ENCODE measurements around the gene ZNRF3.
"Not testable (repeated sequence)": the region's sequence is repeated elsewhere in the genome, so short reads cannot be mapped to it uniquely, and the experiment has no call there.

Gene ZNRF3

DNA sequence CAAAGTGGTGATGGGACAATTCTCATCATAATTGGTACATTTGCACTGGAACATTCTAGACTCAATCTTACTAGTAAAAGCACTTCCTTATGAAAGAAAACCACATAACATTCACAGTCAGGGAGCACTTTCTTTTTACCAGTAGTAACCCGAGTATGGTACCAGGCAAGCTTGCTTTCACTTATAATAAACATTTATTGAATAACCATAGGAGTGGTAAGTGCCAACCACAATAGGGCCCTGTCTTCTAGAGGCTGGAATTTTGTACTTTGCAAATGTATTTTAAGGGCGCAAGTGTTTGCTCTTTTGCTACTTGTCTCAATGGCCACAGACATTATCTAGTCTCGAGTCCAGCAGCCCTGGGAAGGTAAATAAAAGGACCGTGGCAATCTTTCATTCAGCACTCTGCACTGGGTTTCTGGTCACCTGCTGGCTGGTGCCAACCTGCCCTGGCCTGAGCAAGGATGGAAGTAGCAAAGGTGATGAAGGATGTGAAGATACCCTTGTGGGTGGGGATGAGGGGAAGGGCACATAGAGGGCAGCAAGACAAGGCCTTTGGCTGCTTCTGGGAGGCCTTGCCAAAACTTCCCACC is 154.1 kb downstream of the ZNRF3 start:
- no peak for DNase-seq (ENCODE audit: low spot score)

DNA sequence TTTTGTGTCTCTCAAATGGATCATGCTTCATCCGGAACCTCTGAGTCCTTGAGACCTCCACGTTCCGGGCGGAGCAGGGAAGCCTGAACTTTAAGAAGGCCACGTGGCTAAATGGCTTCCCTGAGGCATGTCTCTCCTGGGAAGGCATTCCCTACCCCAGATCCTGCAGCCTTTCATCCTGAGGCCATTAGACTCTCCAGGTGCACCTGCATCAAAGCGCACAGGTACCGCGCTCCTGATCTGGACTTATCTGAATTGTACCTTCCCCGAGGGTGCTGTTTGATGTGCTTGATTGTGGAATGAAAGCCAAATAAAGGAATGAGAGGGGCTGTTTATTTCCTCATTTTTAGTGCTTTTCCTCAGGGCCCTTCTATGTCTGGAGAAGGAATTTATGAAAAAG is 155.8 kb downstream of the ZNRF3 start:
- DNase-seq (ENCODE audit: low spot score), result no peak

DNA sequence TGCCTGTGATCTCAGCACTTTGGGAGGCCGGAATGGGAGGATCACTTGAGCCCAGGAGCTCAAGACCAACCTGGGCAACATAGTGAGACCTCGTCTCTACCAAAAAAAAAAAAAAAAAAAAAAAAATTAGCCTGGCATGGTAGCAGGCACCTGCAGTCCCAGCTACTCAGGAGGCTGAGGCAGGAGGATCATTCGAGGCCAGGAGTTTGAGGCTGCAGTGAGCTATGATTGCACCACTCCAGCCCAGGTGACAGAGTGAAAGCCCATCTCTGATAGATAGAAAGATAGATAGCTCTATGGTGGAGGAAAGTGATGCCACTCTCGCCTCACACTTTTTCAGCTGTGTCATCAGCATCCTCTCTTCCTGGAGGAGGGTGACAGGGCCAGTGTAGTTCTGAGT is 156.3 kb downstream of the ZNRF3 start:
- DNase-seq (ENCODE audit: low spot score), result not testable (repeated sequence)

DNA sequence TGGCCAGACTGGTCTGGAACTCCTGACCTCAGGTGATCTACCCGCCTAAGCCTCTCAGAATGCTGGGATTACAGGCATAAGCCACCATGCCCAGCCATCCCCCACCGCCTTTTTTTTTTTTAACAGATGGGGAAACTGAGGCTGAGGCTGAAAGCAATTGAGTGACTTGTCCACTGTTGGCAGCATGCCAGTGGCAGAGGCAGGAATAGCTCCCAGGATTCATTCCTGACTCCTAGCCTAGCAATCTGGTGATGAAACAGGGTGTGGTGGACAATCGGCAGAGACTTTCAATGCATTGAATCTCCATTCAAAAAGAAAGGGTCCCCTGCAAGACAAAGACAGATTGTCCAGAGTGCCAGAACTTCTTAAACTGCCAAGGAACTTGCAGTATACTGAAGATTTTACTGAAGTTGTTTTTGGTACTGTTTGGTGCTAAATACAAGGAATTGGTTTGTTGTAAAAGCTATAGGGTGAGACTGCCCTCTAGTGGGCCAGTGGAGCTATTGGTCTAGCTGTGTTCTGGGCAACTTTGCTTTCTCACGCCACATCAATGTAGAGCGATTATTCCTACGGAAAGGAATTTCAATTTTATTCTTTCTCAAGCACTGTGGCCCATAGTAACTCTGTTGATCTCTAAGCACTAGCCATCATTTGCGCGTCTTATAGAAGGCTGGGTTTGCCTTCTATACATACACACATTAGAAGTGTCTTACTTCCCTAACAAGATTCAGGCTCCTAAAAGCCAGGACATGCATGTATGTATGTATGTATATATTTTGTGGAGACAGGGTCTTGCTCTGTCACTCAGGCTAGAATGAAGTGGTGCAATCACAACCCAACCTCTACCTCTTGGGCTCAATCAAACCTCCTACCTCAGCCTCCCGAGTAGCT is 157.3 kb downstream of the ZNRF3 start:
- peak; percentile 77 for DNase-seq (ENCODE audit: low spot score)

DNA sequence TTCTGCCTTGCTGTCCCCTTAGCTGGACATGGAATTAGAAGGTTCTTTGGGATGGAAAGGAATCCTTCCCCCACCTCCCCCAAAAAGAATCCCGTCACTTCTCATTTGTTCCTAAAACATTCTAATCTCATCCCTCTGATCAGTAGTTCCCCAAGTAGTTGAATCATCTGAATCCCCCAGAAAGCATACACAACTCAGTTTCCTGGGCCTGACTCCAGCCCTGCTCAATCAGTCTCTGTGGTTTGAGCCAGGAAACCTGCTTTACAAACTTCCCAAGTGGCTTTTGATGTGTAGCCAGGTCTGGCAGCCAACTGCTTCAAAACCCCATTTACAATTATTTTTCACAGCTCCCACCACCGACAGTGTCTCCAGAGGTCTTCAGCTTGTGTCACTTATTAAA is 158.0 kb downstream of the ZNRF3 start:
- no peak for DNase-seq (ENCODE audit: low spot score)

DNA sequence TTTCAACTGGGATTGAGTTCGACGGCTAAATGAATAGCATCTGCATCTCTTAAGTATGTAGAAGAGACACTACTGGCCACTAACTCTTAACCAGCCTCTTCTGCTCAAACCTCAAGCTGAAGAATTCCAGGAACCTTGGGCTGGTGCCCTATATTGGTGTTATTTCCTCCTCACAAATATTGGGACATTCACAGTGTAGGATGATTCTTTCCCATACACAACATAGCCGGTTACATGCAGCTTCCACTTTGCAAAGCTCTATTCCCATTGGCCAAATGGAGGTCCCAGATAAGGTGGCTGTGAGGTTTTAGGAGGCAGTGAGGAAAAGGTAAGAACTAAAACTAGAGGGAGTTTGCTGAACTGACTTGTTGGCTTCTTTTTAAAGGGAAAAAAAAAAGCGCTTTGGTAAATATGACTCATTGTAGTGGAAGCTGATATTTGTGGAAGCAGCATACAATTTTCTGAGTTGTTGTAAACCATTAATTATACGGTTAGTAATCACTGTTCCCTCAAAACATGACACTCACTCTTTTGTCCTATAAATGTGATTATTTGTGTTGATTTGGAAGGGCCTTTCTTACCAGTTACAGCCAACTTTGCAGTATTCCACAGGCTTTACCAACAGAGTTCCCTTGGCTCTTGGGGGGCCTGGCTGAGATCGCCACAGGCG is 160.7 kb downstream of the ZNRF3 start:
- DNase-seq (ENCODE audit: low spot score), result no peak

DNA sequence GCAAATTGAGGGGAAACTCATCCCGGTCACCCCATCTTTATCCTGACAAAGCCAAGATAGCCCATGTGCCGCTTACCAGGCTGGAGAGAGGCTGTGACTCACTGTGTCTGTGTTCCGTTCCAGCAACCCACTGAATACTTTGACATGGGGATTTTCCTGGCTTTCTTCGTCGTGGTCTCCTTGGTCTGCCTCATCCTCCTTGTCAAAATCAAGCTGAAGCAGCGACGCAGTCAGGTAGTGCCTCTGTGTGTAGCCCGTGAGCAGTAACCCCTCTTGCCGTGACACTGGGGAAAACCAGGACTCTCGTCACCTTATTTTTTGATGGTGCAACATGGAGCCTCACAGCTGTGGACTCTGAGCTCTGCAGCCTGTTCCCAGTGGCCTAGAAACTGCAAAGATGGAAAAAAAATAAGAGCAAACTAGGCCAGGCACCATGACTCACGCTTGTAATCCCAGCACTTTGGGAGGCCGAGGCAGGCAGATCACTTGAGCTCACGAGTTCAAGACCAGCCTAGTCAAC is 161.3 kb downstream of the ZNRF3 start:
- DNase-seq (ENCODE audit: low spot score), result no peak

DNA sequence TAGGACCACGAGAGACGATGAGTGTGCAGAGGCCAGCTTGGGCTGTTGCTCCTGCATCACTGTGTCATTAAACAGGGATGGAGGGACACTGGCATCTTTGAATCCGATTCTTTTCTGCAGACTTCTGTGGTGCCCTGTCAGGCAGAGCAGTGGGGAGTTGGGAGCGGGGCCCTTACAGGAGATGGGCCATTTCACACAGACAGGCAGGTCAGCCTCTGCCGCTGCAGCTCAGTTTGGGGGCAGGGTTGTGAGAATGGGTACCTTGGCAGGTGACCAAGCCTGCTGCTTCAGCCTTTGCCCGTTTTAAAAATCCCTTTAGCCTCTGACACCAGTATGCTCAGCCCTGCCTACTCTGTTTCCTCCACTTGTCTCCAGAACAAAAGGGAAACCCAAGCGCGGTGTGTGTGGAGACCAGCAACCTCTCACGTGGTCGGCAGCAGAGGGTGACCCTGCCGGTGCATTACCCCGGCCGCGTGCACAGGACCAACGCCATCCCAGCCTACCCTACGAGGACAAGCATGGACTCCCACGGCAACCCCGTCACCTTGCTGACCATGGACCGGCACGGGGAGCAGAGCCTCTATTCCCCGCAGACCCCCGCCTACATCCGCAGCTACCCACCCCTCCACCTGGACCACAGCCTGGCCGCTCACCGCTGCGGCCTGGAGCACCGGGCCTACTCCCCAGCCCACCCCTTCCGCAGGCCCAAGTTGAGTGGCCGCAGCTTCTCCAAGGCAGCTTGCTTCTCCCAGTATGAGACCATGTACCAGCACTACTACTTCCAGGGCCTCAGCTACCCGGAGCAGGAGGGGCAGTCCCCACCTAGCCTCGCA is 165.7 kb downstream of the ZNRF3 start:
- no peak for DNase-seq (ENCODE audit: low spot score)

DNA sequence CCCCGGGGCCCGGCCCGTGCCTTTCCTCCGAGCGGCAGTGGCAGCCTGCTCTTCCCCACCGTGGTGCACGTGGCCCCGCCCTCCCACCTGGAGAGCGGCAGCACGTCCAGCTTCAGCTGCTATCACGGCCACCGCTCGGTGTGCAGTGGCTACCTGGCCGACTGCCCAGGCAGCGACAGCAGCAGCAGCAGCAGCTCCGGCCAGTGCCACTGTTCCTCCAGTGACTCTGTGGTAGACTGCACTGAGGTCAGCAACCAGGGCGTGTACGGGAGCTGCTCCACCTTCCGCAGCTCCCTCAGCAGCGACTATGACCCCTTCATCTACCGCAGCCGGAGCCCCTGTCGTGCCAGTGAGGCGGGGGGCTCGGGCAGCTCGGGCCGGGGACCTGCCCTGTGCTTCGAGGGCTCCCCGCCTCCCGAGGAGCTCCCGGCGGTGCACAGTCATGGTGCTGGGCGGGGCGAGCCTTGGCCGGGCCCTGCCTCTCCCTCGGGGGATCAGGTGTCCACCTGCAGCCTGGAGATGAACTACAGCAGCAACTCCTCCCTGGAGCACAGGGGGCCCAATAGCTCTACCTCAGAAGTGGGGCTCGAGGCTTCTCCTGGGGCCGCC is 166.4 kb downstream of the ZNRF3 start:
- no peak for DNase-seq (ENCODE audit: low spot score)

DNA sequence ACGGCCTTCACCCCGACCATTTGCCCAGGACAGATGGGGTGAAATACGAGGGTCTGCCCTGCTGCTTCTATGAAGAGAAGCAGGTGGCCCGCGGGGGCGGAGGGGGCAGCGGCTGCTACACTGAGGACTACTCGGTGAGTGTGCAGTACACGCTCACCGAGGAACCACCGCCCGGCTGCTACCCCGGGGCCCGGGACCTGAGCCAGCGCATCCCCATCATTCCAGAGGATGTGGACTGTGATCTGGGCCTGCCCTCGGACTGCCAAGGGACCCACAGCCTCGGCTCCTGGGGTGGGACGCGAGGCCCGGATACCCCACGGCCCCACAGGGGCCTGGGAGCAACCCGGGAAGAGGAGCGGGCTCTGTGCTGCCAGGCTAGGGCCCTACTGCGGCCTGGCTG is 167.1 kb downstream of the ZNRF3 start:
- no peak for DNase-seq (ENCODE audit: low spot score)

DNA sequence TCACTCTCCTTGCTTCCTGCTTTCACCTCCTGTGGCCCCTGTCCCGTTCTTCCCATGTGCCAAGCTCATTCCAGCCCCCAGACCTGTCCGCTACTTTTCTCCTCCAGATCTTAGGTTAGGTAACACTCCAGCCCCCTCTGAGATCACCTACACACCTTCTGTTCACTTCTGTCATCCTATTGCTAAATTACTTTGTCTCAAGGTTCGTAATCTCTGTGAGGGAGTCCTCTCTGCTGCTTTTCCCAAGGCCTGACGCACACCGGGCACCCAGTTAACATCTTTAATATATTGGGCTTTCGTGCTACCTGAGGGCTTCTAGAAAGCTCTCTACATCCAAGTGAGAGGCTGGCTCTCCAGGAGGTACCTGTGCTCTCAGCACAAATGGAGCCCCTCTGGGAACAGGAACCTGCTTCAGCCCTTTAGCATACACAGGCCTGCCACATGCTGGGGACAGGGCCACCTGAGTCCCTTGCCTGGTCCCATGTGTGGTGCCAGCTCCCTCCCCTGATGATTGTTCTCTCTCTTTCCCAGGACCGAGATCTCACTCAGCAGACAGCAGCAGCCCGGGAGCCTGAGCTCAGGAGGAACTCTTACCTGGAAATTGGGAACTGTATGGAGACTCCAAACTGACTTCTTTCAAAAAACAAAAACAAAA is 169.8 kb downstream of the ZNRF3 start:
- DNase-seq (ENCODE audit: low spot score), result no peak

DNA sequence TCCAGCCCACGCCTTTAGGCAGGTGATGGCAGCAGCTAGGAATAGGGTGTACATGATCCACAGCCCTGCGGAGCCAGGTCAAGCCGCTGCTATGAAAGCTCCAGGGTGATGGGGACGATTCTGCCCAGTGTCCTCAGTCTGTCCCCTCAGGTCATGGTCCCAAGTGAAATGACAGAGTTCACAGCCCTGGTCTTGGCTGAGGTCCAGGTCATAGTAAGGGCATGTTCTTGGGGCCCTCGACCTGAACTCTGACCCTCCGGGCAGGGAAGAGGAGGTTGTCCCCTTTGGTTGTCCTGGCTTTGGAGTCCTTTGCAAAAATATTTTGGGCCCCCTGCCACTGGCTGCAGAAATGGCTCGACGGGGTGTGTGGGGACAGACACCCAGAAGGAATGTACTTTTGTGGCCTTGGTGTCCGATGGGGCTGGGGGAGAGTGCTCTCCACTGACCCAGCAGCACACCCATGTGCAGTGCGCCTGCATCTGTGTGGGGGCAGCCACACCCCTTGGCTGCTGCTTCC is 170.9 kb downstream of the ZNRF3 start:
- DNase-seq (ENCODE audit: low spot score), result no peak

DNA sequence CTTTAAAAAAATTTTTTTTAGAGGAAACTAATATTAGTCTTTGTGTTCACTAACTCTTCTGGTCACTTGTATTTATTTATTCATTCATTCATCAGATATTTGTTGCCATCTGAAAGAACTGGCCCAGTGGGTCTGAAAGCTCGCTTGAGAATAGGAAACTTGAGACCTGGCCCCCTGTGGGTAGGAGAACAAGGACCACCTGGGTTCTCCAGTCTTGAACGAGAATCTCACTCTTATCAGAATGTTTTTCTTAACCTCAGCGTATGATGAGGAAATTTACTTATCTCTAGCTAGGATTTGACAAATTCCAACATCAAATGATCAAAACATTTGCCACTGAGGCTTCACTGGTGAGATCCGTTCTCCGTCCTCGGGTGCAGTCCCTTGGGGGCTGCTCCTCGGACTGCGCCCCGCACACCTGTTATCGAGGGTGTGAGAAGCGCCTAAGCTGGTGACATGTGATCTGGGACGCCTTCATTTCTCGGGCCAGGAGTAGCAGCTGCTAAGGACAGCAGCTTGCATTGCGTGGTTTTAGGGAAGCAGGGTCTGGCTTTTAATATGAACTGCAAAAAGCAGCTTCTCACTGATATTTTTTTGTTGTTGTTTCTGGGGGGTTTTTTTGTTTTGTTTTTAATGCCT is 171.9 kb downstream of the ZNRF3 start:
- DNase-seq (ENCODE audit: low spot score), result no peak

DNA sequence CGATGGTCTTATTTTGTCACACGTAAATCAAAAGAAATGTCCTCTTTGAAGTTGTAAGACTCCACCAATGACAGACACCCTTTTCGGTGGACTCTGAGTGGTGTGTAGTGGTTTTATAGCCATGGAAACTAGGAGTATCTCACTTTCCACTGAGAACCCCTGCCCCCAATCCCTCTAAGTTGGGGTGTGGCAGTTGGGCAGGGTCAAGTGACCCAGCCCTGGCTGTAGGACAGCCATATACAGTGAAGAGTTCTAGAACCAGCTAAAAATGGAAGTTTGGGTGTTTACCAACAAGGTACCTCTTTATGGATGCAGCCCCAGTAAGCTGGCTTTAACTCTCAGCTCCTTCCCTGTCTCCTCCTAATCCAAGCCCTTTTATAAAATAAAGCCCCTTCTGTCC is 173.1 kb downstream of the ZNRF3 start:
- no peak for DNase-seq (ENCODE audit: low spot score)

DNA sequence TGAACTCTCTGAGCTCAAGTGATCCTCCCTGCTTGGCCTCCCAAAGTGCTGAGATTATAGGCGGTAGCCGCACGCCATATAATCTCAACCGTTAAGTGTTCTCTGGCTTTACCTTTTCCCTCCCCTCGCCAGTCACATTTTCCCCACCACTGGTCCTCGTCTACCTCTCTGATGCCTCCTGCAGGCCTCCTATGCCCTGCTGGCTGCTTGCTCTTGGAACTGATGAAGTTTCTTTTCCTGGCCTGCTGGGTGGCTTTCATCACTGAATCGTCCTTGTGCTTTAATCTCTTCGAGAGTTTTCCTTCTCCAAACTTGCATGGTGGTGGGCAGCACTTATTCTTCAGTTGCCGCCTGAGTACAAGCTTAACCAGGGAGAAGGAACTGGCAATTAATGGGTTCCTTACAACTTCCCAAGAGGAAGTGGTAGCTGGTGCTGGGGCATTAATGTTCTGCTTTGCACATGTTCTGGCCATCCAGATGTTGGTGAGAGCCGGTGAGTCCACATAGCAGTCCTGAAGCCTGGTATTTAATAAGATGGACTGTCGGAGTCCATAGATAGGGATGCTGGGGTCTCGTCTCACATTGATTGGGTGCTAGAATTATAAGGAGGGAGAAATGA is 177.0 kb downstream of the ZNRF3 start:
- DNase-seq (ENCODE audit: low spot score), result no peak

DNA sequence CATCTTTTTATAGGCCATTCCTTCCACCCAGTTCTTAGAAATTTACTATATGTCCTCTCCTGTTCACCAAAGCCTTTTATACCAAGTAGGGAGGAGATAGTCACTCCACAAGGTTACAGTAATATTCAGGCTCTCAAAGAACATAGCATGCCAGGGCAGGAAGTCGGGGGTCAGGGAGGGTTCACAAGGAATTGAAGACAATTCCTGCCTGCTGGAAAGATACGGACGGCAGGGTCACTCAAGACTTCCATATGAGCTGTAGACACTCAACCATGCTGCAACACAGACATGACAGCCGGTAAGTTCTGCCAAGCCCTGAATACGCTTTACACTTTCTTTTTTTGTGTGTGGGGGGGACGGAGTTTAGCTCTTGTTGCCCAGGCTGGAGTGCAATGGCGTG is 177.6 kb downstream of the ZNRF3 start:
- DNase-seq (ENCODE audit: low spot score), result no peak

DNA sequence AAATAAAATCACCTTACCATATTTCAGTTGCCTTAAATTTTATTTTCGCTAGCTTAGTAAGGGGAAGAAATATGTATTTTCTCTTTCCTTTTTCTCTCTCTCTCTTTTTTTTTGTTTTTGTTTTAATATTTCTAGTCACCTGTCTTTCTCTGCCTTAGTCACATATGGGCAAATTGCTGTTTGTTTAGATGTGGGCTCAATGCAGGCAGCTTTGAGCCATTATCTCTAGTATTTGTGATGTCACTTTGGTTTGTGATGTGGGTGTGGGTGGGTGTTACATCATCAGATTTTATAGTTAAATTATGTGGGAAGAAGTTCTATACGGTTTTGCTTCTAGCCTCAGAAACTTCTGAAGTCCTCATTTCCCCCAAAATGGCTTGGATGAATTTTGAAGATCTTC is 178.4 kb downstream of the ZNRF3 start, which contains the start of gene C22orf31:
Gene C22orf31 (minus strand): TSS at position 59 of the 400 bp plus-strand sequence. CDS start 39 bp downstream, at position 20.
- no peak for DNase-seq (ENCODE audit: low spot score)

DNA sequence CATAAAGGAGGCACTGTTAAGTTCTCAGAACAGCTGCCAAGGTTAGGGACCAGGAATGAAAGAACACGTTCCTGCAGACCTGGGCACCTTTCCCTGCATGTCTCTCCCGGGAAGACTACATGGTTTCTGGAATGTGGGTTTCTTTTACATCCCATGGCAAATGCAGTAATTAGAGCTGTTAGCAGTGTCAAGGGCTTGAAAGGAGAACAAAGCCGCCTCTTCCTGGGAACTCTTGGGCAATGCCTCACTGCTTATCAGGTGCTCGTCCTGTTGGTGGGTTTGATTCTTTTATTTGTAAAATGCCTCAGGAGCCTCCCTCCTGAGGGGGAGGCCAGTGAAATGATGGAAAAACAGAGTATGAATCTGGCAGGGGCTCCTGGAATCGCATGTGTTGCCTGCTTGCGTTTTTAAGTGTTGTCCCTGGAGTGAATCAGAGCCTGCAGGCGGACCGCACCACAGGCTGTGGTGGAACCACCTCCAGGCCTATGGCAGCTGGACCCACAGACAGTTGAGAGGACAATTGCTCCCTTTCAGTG is 179.0 kb downstream of the ZNRF3 start:
- DNase-seq (ENCODE audit: low spot score), result no peak

DNA sequence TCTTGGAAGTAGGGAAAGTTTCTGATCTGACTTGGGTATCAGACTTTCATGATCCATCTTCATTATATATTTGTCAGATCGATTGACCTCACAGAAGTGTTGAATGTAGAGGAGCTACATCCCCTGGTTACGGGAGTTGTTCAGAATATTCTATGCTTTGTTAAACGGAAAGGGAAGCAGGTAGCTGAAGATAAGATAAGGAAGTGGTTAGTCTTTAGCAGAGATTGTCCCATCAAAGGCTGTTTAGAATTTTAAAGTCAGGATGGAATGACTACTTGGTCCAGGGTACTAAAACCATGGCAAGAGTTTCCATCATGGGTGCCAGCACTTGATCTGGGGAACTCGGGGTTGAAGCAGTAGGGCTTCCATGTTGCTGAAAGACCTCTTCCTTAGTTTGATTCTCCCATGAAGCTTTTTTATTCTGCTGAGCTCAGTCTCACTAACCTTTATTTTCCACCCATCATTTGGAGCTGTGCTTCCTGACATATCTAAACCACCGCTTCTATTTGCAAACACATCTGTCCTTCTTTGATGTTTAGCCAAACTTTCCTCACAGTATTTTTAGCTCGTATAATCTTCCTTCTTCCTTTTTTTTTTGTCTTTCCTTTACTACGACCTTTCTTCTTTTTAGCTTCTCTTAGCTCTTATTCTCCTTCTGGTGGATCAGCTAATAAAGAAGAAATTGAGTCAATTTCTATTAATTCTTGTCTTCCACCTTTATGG is 182.3 kb downstream of the ZNRF3 start:
- DNase-seq (ENCODE audit: low spot score), result no peak

All from activated CD4-positive, alpha-beta T cell treated with anti-CD3 and anti-CD28 coated beads, Interleukin-2, Interleukin-4, amounts not matched to agents 100 ng/mL and 50 ng/mL, durations not matched to agents 16 hours and 8 hours (primary cell).